ENCODE data around the gene PRKG1. TPM values are rescaled to one million over a fixed set of nuclear protein-coding genes. Genes with fewer than 3 reads are reported as not detected.

The PRKG1 gene
- total RNA-seq, 1 experiment from 2014 or later = 10.4 TPM

DNA sequence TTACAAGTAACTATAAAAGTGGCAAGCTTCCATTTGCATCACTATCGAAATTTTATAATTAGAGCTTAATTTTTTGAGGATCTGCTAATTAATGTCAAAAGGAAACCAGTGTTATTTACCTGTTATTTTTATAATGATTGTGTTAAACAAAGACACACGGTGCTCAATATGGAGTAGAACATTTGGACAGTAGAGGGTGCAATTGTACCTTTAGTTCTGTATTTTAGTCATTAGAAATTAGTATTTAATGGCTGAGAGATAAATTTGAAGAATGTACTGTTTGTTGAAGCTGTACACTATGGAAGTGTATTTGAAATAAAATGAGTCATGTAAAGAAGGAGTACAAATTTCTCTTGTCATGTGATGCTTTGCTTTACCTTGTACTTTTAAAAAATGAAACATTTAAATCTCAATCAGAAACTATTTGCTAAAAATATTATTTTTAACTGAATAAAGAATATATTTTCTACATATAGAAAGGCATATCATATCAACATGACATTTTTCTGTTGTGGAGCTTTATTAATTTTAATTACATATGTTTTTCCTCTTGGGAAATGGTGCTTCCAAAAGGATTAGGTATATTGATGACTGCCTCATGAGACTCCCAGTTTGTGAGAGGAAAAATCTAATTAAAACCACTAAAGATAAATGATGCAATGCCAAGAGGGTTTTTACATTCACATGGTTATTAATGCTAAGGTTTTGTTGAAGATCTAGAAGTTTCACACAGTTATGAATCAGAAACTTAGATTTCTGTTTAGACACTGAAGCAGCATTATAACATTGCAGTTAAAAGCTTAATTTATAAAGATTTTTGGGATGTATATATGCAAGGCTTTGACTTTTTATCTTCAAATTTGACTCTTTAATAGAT lies 10.4 kb upstream of the PRKG1 start:
- Mint-ChIP-seq H3K27ac (no peak overlapping the region), H3K4me1 (no peaks in the 10 kb centered on the region), H3K9me3 (peaks cover 4 to 5% of the 10 kb centered on the region in 2 experiments; a peak in 2 of 5 replicates), H3K27me3 (ENCODE audit: low read depth) (no peaks in the 10 kb centered on the region), H3K36me3 (ENCODE audit: insufficient read depth in 1 of 3, low read depth in 3 of 3) (peaks cover 0 to 5% (median 0%) of the 10 kb centered on the region in 3 experiments; a peak in 1 of 7 replicates), H3K4me3 (no peak overlapping the region)
- Histone ChIP-seq H3K79me2 (ENCODE audit: insufficient read depth, low read length) (no peaks in the 10 kb centered on the region), H2BK5ac (ENCODE audit: insufficient read length, low read length) (no peak overlapping the region), H4K20me1 (ENCODE audit: control insufficient read depth, insufficient read depth, insufficient read length) (no peaks in the 10 kb centered on the region), H3K14ac (ENCODE audit: insufficient read depth, low read length) (no peak overlapping the region), H3K9ac (ENCODE audit: extremely low read depth, insufficient read length, low read length) (no peak overlapping the region), H3K9me3 (ENCODE audit: control insufficient read depth, low read depth, low read length) (no peaks in the 10 kb centered on the region), H2BK15ac (ENCODE audit: low read depth, low read length) (no peak overlapping the region), H3K79me1 (ENCODE audit: insufficient read depth, low read depth, low read length, poor library complexity, severe bottlenecking) (no peaks in the 10 kb centered on the region), H3K4me2 (ENCODE audit: insufficient read depth, insufficient read length, low read length) (no peak overlapping the region), H4K5ac (ENCODE audit: insufficient read length, low read depth, low read length) (no peak overlapping the region), H2AFZ (ENCODE audit: low read length) (no peak overlapping the region), H3K27me3 (ENCODE audit: insufficient read depth, low read length) (no peaks in the 10 kb centered on the region), H3T11ph (ENCODE audit: low read length) (no peak overlapping the region), H2AK5ac (ENCODE audit: insufficient read length, low read length) (no peak overlapping the region), H2BK120ac (ENCODE audit: low read depth, low read length, poor library complexity, severe bottlenecking) (no peak overlapping the region), H3K23ac (ENCODE audit: insufficient read length, low read depth, low read length) (no peak overlapping the region), H4K91ac (ENCODE audit: insufficient read length, low read depth, low read length) (no peak overlapping the region), H4K8ac (replicated peaks; ENCODE audit: insufficient read length, low read depth, low read length) (no peak overlapping the region), H3K4me1 (ENCODE audit: insufficient read depth, low read length) (no peaks in the 10 kb centered on the region), H3K27ac (ENCODE audit: insufficient read length, low read depth, low read length) (no peak overlapping the region), H3K56ac (ENCODE audit: insufficient read length, low read depth, low read length) (no peak overlapping the region), H2BK12ac (ENCODE audit: insufficient read length, low read depth, low read length) (no peak overlapping the region), H3K23me2 (ENCODE audit: insufficient read length, low read depth, low read length, poor library complexity, severe bottlenecking) (no peaks in the 10 kb centered on the region), H3K18ac (ENCODE audit: insufficient read length, low read depth, low read length) (no peak overlapping the region), H2BK20ac (ENCODE audit: low read depth, low read length, poor library complexity, severe bottlenecking) (no peak overlapping the region), H3K4ac (ENCODE audit: low read depth, low read length) (no peak overlapping the region)
- no CpG with 5 or more reads among the region's 2 CpGs for WGBS (ENCODE audit: extremely low coverage, insufficient read length, low lambda C conversion rate)
- TF ChIP-seq, protein P1, sequence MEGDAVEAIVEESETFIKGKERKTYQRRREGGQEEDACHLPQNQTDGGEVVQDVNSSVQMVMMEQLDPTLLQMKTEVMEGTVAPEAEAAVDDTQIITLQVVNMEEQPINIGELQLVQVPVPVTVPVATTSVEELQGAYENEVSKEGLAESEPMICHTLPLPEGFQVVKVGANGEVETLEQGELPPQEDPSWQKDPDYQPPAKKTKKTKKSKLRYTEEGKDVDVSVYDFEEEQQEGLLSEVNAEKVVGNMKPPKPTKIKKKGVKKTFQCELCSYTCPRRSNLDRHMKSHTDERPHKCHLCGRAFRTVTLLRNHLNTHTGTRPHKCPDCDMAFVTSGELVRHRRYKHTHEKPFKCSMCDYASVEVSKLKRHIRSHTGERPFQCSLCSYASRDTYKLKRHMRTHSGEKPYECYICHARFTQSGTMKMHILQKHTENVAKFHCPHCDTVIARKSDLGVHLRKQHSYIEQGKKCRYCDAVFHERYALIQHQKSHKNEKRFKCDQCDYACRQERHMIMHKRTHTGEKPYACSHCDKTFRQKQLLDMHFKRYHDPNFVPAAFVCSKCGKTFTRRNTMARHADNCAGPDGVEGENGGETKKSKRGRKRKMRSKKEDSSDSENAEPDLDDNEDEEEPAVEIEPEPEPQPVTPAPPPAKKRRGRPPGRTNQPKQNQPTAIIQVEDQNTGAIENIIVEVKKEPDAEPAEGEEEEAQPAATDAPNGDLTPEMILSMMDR (conservative IDR thresholded peaks at IDR 0.05) = peak; percentile 75
- DNase-seq = no peak

All from H9 (cell line).